RWPE1 (cell line): Measurements from ENCODE around the gene OXER1.

Experiments used
- CTCF ChIA-PET: fragments of 350-600 bp; sonication (Branson Sonifier 250); formaldehyde crosslinking; extraction: SDS; loops from one replicate; lab custom pipeline; 2021; lab: Yijun Ruan, JAX
- POLR2A ChIA-PET: fragments of 400-600 bp; formaldehyde crosslinking; extraction: SDS; loops from one replicate; lab custom pipeline; 2020; ENCODE audit warnings: antibody characterized with exemption; ENCODE audit not compliant: low non-redundant PET; lab: Yijun Ruan, JAX
- DNase-seq: peaks from one replicate; pipeline ENCODE4 v3.0.0; 2012; ENCODE audit warnings: low spot score
- H3K27ac ChIP-seq: fragments of 450-650 bp; 2 replicates; pipeline ENCODE4 v1.5.1; 2017
- TF ChIP-seq, protein P1 (sequence below): fragments of 450-650 bp; conservative IDR thresholded peaks from 2 replicates; pipeline ENCODE4 v1.5.1; 2017; ENCODE audit warnings: low read depth, mild to moderate bottlenecking

Gene OXER1

DNA sequence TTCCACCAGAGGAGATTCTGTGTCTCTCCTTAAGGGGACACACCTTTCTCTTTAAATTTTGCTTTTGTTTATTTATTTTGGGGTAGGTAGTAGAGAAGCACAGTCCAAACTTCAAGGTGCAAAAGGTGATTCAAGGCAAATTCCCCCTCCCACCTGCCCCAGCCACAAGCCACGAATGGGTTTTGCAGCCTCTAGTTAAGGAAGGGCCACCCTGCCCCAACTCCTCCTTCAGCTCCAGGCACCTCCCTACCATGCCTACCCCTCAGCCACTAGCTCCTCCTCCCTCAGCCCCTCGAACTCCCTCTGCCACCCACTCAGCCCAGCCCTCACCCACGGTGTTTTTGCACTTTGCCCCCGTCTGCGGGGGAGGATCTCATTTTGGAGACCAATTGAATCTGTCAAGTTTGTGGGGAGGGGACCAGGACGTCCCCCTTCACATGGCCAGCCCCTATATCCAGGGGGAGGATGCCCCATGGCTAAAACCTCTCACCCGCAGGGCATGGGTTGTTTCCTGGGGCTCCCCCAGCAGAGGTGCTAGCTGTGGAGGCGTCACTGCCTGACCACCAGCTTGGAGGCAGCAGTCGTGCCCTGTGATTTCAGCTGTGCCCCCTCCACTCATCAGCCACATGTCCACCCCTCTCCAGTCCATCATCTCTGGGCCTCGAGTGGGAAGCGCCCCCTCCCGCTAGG, 24.0 kb upstream of the OXER1 start:
- TF ChIP-seq, protein P1, sequence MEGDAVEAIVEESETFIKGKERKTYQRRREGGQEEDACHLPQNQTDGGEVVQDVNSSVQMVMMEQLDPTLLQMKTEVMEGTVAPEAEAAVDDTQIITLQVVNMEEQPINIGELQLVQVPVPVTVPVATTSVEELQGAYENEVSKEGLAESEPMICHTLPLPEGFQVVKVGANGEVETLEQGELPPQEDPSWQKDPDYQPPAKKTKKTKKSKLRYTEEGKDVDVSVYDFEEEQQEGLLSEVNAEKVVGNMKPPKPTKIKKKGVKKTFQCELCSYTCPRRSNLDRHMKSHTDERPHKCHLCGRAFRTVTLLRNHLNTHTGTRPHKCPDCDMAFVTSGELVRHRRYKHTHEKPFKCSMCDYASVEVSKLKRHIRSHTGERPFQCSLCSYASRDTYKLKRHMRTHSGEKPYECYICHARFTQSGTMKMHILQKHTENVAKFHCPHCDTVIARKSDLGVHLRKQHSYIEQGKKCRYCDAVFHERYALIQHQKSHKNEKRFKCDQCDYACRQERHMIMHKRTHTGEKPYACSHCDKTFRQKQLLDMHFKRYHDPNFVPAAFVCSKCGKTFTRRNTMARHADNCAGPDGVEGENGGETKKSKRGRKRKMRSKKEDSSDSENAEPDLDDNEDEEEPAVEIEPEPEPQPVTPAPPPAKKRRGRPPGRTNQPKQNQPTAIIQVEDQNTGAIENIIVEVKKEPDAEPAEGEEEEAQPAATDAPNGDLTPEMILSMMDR = no peak
- POLR2A ChIA-PET = no interaction called here
- no peak for DNase-seq
- H3K27ac ChIP-seq = no peak overlapping the region
- CTCF ChIA-PET = interaction anchor here (0.7 kb wide), 1 partner anchor 92 kb away, joined by 4 read pairs; no protein-coding TSS in a partner anchor

DNA sequence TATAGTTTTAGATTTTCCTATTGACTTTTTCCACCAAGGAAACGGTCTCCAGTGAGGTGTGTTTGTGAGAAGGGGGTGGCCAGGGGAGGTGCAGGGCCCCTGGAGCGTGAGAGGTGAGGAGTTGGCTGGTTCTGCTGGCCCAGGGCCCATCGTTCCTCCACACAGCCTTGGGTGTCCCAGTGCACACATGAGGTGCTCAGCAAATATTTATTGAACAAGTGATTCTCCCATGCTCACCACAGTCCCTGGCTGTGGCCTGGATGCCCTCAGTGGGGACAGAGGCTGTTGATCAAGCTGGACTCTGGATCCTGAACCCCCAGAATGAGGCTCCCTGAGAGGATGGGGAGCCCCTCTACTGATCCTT, 23.5 kb upstream of the OXER1 start:
- no peak for DNase-seq
- CTCF ChIA-PET = no interaction called here
- POLR2A ChIA-PET = no interaction called here

DNA sequence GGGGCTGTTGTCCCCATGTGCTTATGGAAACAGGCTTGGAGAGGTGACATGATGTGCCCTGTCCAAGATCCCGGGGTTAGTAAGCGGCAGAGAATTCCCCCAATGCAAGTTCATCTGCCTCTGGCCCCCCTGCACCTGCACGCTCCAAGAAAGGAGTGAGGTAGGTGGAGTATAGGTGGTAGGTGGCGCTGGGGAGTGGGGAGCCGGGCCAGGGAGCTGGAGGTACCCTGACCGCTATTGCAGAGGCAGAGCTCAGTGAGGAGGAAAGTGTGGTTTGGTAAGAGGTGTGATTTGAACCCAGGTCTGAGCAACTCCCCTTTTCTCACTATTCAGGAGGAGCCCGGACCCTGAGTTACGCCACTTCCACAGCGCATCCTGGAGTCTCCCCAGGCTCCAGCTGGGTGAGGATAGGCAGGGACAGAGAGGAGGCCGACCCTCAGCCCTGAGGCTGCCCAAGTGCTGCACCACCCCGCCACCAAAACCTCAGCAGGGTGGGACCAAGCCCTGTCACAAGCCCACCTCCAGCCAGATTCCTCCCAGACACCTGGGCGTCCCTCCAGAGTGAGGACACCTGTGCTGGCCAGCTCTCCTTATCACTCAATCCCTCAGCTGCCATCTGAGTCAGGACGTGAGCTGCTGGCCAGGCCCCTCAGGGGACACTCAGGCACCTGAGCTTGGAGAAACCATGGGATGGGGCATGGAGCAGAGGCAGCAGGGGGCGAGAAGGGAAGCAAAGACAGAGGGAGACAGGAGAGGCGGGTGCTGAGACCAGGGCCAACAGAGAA, 22.8 kb upstream of the OXER1 start:
- TF ChIP-seq, protein P1 = no peak
- ChIA-PET CTCF (no interaction called here), POLR2A (no interaction called here)
- no peak overlapping the region for H3K27ac ChIP-seq
- DNase-seq = no peak

More for the DNA sequence above, 23.5 kb upstream of the OXER1 start:
- H3K27ac ChIP-seq = no peak overlapping the region
- TF ChIP-seq, protein P1 = no peak

DNA sequence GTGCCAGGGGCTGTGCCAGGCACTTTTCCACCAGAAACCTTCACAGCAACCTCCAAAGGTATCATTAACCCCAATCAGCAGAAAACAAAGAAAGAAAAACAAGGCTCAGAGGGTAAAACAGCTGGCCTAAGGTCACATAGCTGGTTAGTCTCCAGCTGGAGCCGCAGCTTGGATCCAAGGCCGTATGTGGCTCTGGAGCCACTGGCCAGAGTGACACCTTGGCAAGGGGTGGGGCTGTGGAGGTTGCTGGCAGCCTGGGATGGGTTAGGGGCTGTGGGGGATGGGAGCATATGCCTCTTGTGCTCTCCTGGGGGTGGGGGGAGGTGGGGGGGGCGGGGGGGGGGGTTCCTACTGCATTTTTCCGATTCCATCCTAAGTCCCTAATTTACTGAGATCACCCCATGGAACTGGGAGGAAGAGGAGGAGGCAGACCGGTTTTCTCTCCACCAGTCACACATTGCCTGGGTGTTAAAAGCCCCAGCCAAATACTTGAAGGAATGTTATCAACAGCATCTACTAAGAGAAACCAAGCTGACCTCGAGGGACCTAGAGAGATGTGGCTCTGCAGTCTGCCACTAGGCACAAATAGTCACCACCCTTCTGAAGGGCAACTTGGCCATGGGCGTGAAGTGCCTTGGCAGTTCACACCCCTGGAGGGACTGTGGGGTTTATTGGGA, 20.4 kb upstream of the OXER1 start:
- POLR2A ChIA-PET = no interaction called here
- DNase-seq = no peak
- H3K27ac ChIP-seq = no peak overlapping the region
- TF ChIP-seq, protein P1 = no peak
- CTCF ChIA-PET = interaction anchor here (0.6 kb wide), 1 partner anchor 65 kb away, joined by 3 read pairs; no protein-coding TSS in a partner anchor

DNA sequence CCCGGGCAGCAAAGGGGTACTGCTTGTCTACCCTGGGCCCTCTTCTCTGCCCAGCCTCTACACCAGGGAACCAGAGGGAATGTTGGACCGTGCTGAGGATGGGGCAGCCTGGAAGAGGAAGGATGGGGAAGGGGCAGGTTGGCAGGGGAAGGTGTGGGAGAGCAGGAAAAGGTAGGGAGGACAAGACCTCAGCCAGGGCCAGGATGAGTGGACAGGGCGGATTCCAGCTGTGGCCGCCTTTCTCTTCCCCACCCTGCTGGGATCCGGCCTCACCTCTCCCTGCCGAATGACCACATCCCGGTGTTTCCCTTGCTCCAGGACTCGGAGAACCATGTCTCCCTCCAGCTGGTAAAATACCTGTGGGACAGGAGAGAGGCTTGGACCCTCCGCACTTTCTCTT, 19.6 kb upstream of the OXER1 start:
- TF ChIP-seq, protein P1 = no peak
- no peak overlapping the region for H3K27ac ChIP-seq
- CTCF ChIA-PET = no interaction called here
- no peak for DNase-seq
- POLR2A ChIA-PET = no interaction called here

DNA sequence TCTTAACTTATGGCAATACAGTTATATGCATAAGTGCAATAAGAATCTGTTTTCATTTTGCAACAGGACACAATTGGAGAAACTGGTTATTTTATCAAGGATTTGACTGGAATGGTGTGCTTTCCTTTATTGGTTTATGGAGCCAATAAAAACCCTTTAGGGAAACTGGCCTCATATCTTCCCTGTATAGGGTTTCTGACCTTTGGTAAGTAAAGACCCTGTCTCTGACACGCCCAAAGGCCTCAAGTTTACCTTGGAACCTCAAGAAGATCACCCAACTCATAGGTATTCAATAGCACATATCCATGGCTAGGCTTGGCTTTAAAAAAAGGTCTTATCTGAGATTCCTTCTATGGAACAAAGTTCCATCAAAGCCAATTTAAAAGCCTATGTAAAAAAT, 17.2 kb upstream of the OXER1 start:
- DNase-seq = no peak
- ChIA-PET POLR2A (no interaction called here), CTCF (interaction anchor here (0.6 kb wide), 1 partner anchor 54 kb away, joined by 3 read pairs; no protein-coding TSS in a partner anchor)
- TF ChIP-seq, protein P1 = no peak
- H3K27ac ChIP-seq = no peak overlapping the region
